IPS-20b (cell line): ENCODE measurements around the gene MAP4K5.
A peak's percentile ranks its signal among the peaks of the same experiment; 100 is the strongest.

Experiments
- H3K27ac ChIP-seq: one replicate; pipeline ENCODE4 v1.5.1; 2013; ENCODE audit warnings: low read length
- H3K27me3 ChIP-seq: 2 replicates; pipeline ENCODE4 v1.6.1; 2013; ENCODE audit warnings: mild to moderate bottlenecking, low read length, inconsistent platforms; ENCODE audit not compliant: insufficient read depth
- H3K36me3 ChIP-seq: 2 replicates; pipeline ENCODE4 v1.6.1; 2013; ENCODE audit warnings: low read depth, mild to moderate bottlenecking, inconsistent platforms, low read length, moderate library complexity; ENCODE audit not compliant: insufficient read depth
- H3K4me1 ChIP-seq: 2 replicates; pipeline ENCODE4 v1.6.1; 2013; ENCODE audit warnings: mild to moderate bottlenecking, control low read depth, inconsistent platforms, low read length, moderate library complexity; ENCODE audit not compliant: insufficient read depth
- H3K4me3 ChIP-seq: 2 replicates; pipeline ENCODE4 v1.5.1; 2013; ENCODE audit warnings: mild to moderate bottlenecking, low read length, inconsistent platforms
- H3K9ac ChIP-seq: 2 replicates; pipeline ENCODE4 v1.6.1; 2013; ENCODE audit warnings: low read depth, mild to moderate bottlenecking, inconsistent platforms, low read length, moderate library complexity
- H3K9me3 ChIP-seq: 2 replicates; pipeline ENCODE4 v1.6.1; 2013; ENCODE audit warnings: mild to moderate bottlenecking, low read depth, low read length, inconsistent platforms; ENCODE audit not compliant: insufficient read depth

MAP4K5 gene

GRCh38 chr14:50397390-50398188 is 134.8 kb downstream of the MAP4K5 start:
- Histone ChIP-seq H3K27me3 (peaks cover 33% of the 10 kb centered on the region), H3K27ac (no peak overlapping the region), H3K9me3 (no peaks in the 10 kb centered on the region), H3K4me3 (peak overlapping the region; percentile 69), H3K36me3 (no peaks in the 10 kb centered on the region), H3K9ac (peak overlapping the region; percentile 51; the same call in 1 of the 2 replicates), H3K4me1 (peaks cover 3% of the 10 kb centered on the region; the same call in 1 of the 2 replicates)

GRCh38 chr14:50396631-50397389 is 135.6 kb downstream of the MAP4K5 start, which contains the start of gene CDKL1:
TSS of gene CDKL1 (minus strand) at chr14:50396881. CDS start at chr14:50395868, 1,013 bp downstream.
- H3K4me3 ChIP-seq, result peak within 1 kb of the TSS; percentile 69
- H3K9me3 ChIP-seq, result no peaks in the 10 kb centered on the region
- peaks cover 3% of the 10 kb centered on the region; the same call in 1 of the 2 replicates for H3K4me1 ChIP-seq
- H3K27ac ChIP-seq, result no peak within 1 kb of the TSS
- H3K36me3 ChIP-seq, result no peaks in the 10 kb centered on the region
- peak within 1 kb of the TSS; percentile 51; the same call in 1 of the 2 replicates for H3K9ac ChIP-seq
- H3K27me3 ChIP-seq, result peaks cover 33% of the 10 kb centered on the region

DNA sequence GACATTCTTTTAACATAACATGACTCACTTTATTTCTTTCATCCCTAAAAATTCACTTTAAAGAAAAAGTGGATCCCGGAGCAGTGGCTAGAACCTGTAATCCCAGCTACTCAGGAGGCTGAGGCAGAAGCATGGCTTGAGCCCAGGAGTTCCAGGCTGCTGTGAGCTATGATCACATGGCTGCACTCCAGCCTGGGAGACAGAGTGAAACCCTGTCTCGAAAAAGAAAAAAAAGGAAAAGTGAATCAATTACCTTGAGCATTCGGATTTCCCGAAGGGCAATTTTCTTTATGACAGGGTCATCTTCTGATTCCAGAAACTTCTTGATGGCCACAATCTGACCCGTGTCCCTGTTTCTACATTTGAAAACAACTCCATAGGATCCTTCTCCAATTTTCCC is 136.9 kb downstream of the MAP4K5 start:
- H3K9me3 ChIP-seq, result no peaks in the 10 kb centered on the region
- H3K36me3 ChIP-seq, result no peaks in the 10 kb centered on the region
- H3K27me3 ChIP-seq, result peaks cover 33% of the 10 kb centered on the region
- no peak overlapping the region for H3K9ac ChIP-seq
- H3K4me3 ChIP-seq, result peak overlapping the region; percentile 69; the same call in 1 of the 2 replicates
- no peak overlapping the region for H3K27ac ChIP-seq
- H3K4me1 ChIP-seq, result no peaks in the 10 kb centered on the region

DNA sequence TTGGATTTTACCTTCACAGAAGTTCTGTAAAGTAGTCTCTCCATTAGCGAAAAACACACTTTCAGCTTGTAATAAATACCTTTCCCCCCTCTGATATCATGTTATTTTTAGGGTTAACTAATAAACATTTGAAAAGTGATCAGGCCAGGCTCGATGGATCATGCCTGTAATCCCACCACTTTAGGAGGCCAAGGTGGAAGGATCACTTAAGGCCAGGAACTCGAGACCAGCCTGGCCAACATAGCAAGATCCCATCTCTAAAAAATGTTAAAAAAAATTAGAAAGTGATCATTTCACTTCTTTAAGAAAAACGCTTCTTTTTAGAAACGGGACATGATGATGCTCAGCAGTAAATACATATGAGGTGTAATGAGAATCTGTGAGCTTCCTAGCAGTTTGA is 137.7 kb downstream of the MAP4K5 start:
- Histone ChIP-seq H3K9me3 (no peaks in the 10 kb centered on the region), H3K4me1 (no peaks in the 10 kb centered on the region), H3K4me3 (no peak overlapping the region), H3K27ac (no peak overlapping the region), H3K27me3 (peaks cover 33% of the 10 kb centered on the region), H3K9ac (no peak overlapping the region), H3K36me3 (no peaks in the 10 kb centered on the region)

DNA sequence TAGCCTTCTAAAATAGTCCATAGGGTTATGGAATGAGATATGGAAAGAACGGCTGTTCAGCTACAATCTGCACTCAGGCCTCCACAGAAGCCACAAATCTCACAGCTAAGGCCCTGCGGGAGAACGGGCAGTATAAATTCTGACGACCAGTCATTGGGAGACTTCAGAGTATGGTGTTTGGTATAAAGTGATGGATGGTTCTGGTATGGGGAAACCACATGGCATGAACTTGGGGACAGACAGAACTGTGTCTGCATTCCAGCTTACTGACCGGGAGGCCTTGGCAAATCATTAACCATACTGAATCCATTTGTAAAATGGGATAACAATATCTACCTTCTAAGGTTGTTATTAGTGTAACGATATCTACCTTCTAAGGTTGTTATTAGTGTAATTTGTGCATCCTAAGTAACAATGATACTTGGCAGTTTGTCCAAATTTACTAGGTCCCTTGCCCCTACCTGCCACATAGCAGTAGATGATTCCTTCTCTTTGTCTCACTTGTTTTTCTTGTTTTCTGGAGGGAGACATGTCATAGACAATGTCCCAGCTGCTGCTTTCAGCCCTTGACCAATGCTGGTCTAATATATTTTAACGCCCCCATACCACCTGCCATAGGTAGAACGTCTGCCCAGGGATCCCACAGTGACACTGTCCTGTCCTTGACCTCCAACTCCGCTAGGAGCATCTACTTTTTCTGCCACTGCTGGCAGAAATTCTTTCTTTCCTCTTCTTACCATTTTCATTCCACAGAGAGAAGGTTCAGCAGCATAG is 142.5 kb downstream of the MAP4K5 start:
- Histone ChIP-seq H3K27me3 (peaks cover under 1% of the 10 kb centered on the region; the same call in 1 of the 2 replicates), H3K4me1 (peaks cover 6% of the 10 kb centered on the region; the same call in 1 of the 2 replicates), H3K4me3 (no peak overlapping the region), H3K9ac (no peak overlapping the region), H3K9me3 (no peaks in the 10 kb centered on the region), H3K27ac (no peak overlapping the region), H3K36me3 (no peaks in the 10 kb centered on the region)

DNA sequence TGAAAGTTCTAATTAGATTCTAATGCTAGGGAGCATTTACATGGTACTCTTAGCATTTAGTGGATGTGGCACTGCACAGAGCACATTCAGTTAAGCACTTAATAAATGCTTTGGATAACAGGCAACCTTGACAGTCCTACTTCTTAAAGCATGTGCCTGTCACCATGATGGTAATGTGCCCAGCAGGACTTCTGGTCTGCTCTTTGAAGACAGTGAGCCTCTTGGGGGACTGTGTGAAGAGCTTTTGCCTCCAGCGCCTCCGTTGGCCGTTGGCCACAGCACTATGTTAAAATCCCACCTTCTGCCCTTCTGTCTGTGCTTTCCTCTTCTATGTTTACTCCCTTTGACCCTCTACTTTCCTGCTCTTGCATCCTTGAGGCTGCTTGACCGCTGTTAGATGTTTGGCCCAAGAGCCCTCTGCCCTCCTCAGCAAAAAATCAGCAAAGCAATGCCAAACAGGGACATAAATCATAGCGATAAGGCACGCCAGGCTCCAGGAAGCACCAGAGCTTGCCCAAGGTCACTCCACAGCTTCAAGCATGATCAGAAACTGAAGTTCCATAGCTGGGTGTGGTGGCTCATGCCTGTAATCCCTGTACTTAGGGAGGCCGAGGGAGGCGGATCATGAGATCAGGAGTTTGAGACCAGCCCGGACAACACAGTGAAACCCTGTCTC is 144.0 kb downstream of the MAP4K5 start:
- Histone ChIP-seq H3K36me3 (no peaks in the 10 kb centered on the region), H3K9ac (no peak overlapping the region), H3K4me1 (peaks cover 6% of the 10 kb centered on the region; the same call in 1 of the 2 replicates), H3K27ac (no peak overlapping the region), H3K27me3 (no peaks in the 10 kb centered on the region), H3K9me3 (no peaks in the 10 kb centered on the region), H3K4me3 (no peak overlapping the region)

DNA sequence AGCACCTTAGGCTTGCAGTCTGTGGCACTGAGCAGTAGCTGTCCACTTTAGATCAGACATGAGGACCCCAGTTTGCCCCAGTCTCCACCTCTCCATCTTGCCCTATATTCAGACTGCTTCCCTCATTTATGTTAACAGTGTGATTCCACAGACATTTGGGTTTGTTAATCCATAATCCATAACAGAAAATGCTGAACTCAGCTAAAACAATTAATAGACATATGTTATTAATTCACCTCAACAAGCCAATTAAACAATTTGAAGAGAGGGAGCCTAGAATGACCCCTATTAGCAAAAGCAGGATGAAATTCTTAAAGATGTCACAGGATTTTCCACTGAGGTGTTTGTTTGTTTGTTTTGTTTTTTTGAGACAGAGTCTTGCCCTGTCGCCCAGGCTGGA is 144.8 kb downstream of the MAP4K5 start:
- Histone ChIP-seq H3K4me3 (no peak overlapping the region), H3K9me3 (no peaks in the 10 kb centered on the region), H3K27ac (no peak overlapping the region), H3K27me3 (no peaks in the 10 kb centered on the region), H3K9ac (no peak overlapping the region), H3K4me1 (peaks cover 6% of the 10 kb centered on the region; the same call in 1 of the 2 replicates), H3K36me3 (no peaks in the 10 kb centered on the region)

- H3K4me3 ChIP-seq, result no peak overlapping the region
- no peaks in the 10 kb centered on the region for H3K9me3 ChIP-seq
- H3K9ac ChIP-seq, result no peak overlapping the region
- no peaks in the 10 kb centered on the region for H3K27me3 ChIP-seq
- H3K27ac ChIP-seq, result no peak overlapping the region
- peaks cover 6% of the 10 kb centered on the region; the same call in 1 of the 2 replicates for H3K4me1 ChIP-seq
- H3K36me3 ChIP-seq, result no peaks in the 10 kb centered on the region
Observed at GRCh38 chr14:50383618-50384225, 148.6 kb downstream of the MAP4K5 start.

DNA sequence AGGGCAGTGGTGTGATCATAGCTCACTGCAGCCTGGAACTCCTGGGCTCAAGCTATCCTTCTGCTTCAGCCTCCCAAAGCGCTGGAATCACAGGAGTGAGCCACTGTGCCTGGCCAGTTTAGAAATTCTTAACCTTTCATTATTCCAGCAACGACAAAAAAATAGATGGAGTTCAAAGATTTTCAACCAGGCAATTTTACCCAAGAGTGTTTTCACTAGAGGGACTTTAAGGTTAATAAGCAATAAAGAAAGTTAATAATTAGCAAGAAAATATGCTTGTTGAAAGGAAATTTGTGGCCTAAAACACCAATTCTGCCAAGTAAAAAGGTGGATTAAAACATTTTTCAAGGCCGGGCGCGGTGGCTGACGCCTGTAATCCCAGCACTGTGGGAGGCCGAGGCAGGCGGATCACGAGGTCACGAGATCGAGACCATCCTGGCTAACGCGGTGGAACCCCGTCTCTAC is 150.5 kb downstream of the MAP4K5 start:
- Histone ChIP-seq H3K9ac (no peak overlapping the region), H3K4me1 (no peaks in the 10 kb centered on the region), H3K27me3 (no peaks in the 10 kb centered on the region), H3K9me3 (no peaks in the 10 kb centered on the region), H3K27ac (no peak overlapping the region), H3K4me3 (no peak overlapping the region), H3K36me3 (no peaks in the 10 kb centered on the region)

DNA sequence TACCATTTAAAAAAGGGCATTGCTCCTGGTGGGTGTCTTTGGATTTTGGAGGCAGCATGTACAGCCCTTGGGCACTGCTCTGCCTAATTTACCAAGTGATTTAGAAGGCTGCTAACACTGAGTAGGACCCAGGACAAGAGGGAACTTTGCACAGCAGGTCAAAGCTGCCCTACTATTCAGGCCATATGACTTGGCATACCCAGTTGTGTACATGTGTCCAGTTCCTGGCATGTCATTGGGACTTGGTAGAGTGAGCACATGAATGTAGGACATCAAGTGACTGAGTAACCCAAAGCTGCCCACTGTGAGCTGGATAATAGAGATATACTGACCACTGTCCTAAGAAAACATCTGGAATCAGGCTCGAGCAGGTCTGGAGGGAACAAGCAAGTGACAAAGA is 151.4 kb downstream of the MAP4K5 start:
- Histone ChIP-seq H3K27me3 (no peaks in the 10 kb centered on the region), H3K36me3 (no peaks in the 10 kb centered on the region), H3K4me1 (no peaks in the 10 kb centered on the region), H3K4me3 (no peak overlapping the region), H3K27ac (no peak overlapping the region), H3K9me3 (no peaks in the 10 kb centered on the region), H3K9ac (no peak overlapping the region)
